Mammary epithelial cell (primary cell): ENCODE results near the gene OSER1.

Experiments
- CTCF ChIP-seq, 2 donors: IDR thresholded peaks in 1 of 2; conservative IDR thresholded peaks in 1 of 2; 2 replicates each; pipeline ENCODE4 v1.5.1; 2011 to 2012; ENCODE audit warnings: inconsistent platforms in 2 of 2, low read length in 2 of 2, mild to moderate bottlenecking in 2 of 2, control low read depth in 1 of 2, low read depth in 1 of 2; ENCODE audit not compliant: insufficient read depth in 1 of 2; ENCODE audit errors: extremely low read depth in 1 of 2
- EZH2 ChIP-seq: IDR thresholded peaks from 2 replicates; pipeline ENCODE4 v1.6.1; 2012; ENCODE audit warnings: low read length, inconsistent platforms, borderline replicate concordance

- TF ChIP-seq CTCF (conservative IDR thresholded peaks at IDR 0.05 in 1 of 2, IDR thresholded peaks at IDR 0.05 in 1 of 2; ENCODE audit: extremely low read depth in 1 of 2, insufficient read depth in 1 of 2, low read depth in 1 of 2, low read length in 2 of 2) (no peak), EZH2 (no peak)
These were observed 43.5 kb upstream of the OSER1 start for GRCh38 chr20:44254073-44254472.
